Stimulated activated CD4-positive, alpha-beta T cell treated with anti-CD3 and anti-CD28 coated beads, Interleukin-1b, Interleukin-23, amount 100 ng/mL, for 48 hours (primary cell): ENCODE results near the gene IGF2.

Experiments used
- DNase-seq: peaks from one replicate; pipeline ENCODE4 v3.0.0-alpha.2; 2020

The IGF2 gene

GRCh38 chr11:2169626-2170570 is 30.7 kb upstream of the IGF2 start:
- no peak for DNase-seq

DNA sequence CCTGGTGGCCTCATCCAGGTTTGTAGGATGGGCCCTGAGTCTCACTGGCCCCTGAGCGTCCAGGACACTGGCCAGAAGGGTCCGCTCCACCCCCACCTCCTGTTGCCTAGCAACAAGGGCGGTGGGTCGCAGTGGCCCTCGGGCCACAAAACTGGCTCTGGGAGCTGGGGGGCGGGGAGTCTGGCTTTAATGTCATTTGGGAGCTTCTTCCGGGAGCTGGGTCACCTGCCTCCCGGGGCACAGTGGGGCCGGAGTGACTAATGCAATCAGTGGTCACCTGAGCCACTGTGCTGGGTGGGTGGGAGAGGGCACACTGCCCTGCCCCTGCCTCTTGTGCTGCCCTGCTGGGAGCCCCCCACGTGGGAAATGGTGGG is 29.8 kb upstream of the IGF2 start:
- no peak for DNase-seq

DNA sequence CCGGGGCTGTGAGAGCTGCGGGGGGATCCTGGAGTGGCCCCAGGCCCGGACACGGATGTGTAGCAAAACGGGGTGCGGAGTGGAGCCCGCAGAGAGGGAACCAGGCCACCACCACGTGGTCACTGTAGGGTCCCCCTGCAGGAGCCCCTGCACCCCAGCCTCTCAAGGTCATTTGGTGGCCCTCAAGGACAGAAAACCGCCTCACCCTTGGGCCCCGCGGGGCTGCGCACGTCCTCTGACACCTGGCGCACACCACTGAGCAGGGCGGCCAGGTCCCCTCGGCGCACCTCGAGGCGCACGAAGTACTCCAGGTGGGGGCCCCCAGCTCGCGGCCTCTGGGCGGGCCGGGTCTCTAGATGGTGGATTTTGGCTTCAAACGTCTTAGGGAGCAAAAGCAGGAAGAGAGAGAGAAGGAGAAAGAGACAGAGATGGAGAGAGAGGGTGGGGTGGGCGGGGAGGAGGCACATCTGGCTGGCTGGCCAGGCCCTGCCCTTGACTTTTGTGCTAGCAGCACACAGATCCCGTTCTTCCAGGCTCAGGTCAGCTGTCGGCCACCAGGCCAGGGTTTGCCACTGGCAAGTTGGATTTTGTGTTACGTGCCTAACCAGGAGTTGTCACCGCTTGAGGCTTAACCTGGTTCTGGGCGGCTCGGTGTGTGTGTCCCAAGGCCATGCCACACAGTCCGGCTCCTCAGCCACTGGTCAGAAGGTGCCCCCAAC is 29.3 kb upstream of the IGF2 start:
- DNase-seq: no peak

DNA sequence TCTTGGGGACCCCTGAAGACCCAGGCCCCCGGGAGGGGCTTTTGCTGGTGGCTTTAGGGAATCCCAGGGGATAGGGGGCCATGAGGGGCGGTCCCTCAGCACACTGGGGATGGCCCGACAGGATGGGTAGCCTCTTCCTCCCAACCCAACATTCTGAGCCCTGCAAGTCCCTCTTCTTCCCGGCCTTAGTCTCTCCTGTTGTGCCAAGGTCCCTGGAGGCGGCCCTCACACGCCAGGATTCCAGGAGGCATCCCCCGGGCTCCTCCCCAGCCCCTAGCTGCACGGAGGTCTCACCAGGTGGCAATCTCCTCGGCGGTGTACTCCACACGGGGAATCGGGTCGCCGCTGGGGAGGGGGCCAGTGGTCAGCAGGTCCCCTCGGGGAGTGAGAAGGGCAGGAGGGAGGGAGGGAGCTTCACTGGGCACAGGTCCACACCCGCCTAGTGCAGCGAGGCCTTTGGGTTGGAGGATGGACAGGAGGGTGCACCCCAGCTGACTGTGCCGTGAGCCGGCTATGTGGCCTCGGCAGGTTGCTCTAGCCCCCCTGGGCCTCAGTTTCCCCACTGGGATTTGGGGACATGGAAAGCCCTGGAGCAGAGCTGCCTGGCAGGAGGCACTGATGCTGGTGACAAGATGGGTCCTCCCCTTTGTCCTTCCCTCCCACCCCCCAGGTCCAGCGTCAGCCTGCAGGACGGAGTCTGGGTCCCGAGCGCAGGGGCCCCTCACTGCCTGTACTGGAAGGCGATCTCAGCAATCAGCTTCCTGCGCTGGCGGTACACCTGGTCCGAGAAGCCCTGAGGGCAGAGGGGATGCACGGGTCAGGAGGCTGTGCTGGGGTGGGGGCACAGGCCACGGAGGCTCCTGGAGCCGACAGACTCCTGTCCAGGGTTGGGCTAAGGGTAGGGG is 28.2 kb upstream of the IGF2 start:
- DNase-seq: no peak

- peak; percentile 35 for DNase-seq
Measured at GRCh38 chr11:2166091-2166851, 27.1 kb upstream of the IGF2 start.

DNA sequence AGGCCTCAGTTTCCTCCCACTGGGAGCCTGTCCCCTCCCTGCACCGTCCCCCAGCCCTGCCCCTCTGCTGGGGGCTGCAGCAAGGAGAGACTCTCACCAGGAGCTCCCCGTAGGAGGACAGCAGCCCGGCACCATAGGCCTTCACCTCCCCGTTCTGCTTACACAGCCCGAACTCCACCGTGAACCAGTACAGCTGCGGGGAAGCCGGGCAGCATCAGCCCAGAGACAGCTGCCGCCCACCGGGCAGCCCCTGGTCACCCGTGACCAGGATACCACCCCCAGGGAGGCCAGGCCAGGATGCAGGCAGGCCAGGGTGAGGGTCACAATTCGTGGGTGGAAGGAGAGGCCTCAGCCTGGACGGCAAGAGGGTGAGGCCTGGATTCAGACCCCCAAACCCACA is 26.4 kb upstream of the IGF2 start:
- DNase-seq: no peak

GRCh38 chr11:2164861-2165555 is 25.8 kb upstream of the IGF2 start:
- DNase-seq: no peak

GRCh38 chr11:2164081-2164480 is 24.9 kb upstream of the IGF2 start:
- DNase-seq: no peak

DNA sequence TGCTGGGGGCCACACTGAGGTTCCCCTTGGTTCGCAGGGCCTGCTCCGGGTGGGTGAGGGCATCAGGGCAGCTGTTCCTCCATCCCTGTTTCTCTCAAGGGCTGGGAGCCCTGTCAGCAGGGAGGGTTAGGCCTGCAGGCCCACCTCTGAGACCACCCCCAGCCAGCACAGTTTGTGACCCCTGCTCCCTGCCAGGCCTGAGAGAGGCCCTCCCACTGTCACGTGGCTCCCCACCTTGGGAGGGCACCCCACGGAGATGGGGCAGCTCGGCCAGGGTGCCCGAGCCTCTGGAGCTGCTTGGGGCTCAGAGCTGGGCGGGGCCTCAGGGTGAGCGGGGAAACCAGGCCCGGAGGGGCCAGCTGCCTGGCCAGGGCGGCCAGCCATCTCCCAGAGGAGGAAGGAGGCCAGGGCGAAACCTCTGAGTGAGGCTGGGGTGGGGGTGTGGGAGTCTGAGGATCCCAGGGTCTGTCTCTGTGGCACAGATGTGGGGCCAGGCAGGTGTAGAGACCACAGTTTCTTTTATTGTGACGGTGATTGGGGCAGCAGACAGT is 24.3 kb upstream of the IGF2 start:
- DNase-seq: no peak

DNA sequence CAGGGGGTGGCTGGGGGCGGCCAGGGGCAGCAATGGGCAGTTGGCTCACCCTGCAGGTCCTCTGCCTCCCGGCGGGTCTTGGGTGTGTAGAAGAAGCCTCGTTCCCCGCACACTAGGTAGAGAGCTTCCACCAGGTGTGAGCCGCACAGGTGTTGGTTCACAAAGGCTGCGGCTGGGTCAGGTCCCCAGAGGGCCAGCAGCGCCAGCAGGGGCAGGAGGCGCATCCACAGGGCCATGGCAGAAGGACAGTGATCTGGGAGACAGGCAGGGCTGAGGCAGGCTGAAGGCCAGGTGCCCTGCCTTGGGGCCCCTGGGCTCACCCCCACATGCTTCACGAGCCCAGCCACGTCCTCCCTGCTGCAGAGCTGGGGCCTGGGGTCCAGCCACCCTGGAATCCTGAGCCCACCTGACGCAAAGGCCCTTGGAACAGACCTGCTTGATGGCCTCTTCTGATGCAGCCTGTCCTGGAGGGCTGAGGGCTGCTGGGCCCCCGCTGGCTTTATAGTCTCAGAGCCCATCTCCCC is 21.6 kb upstream of the IGF2 start, which contains the start of gene INS:
Gene INS, minus strand, starts transcription at position 474 of the 524 bp plus-strand sequence. Its CDS starts 238 bp downstream, at position 236.
- DNase-seq: no peak

DNA sequence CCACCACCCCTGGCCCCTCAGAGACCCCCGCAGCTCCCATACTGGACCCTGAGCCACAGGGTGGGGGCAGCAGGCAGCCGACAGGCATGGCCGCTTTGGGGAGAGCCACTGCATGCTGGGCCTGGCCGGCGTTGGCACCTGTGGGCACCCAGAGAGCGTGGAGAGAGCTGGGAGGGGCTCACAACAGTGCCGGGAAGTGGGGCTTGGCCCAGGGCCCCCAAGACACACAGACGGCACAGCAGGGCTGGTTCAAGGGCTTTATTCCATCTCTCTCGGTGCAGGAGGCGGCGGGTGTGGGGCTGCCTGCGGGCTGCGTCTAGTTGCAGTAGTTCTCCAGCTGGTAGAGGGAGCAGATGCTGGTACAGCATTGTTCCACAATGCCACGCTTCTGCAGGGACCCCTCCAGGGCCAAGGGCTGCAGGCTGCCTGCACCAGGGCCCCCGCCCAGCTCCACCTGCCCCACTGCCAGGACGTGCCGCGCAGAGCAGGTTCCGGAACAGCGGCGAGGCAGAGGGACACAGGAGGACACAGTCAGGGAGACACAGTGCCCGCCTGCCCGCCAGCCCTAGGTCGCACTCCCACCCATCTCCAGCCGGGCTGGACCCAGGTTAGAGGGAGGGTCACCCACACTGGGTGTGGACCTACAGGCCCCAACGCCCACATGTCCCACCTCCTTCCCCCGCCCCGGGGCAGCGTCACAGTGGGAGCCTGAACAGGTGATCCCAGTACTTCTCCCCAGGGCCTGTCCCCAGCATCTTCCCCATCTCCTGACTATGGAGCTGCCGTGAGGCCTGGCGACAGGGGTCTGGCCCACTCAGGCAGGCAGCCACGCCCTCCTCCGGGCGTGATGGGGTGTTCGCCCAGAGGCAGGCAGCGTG is 20.6 kb upstream of the IGF2 start:
- DNase-seq: no peak

DNA sequence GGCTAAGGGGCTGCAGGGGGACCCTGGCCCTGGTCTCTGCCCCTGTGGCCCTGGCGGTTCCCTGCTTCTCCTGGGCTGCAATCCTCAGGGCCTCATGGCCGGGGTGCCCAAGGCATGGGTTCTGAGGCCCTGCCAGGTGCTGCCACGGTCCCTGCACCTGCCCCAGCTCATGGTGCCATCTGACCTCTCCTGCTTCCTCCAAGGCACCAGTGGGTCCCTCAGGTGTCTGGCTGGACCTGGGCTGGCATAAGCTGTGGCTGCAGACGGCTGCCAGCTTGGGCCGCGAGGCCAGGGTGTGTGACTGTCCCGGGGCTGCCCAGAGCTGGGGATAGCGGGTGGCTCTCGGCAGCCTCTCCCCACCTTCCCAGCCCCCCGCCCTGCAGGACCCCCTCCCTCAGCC is 19.8 kb upstream of the IGF2 start:
- no peak for DNase-seq

GRCh38 chr11:2158296-2158737 is 19.1 kb upstream of the IGF2 start:
- DNase-seq: no peak

DNA sequence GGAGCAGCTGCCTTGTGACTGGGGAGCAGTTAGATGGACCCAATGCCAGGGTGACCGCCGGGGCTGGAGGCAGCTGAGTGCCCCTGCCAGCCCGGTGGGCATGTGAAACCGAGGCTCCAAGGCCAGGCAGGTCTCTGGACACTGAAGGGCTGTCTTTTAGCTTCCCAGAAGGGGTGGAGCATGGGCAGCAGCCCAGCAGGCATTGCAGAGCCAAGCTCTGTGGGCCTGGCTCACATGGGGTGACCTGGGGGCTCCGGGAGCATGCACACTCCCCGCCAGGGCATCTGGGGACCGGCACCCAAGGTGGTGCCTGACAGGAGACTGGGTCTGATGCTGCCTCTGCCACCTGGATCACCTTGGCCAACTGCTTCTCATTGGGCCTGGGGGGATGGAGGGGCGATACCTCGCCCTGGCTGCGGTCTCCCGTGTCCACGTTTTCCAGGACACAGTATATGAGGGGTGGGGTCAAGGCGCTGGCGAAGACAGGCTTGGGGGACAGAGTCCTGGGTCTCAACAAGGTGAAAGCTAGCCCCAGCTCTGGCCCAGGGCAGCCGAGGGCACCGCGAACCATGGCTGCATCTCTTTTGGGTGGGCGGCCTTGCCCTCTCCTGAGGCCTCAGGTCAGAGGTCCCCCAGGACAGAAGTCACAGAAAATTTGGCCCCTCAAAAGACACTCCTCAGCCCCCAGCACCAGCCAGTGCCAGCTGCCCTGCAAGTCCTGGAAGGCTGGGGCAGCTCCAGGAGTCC is 18.3 kb upstream of the IGF2 start:
- no peak for DNase-seq

GRCh38 chr11:2156416-2157182 is 17.4 kb upstream of the IGF2 start:
- DNase-seq: peak; percentile 43

- no peak for DNase-seq
Measured at GRCh38 chr11:2155511-2155910, 16.3 kb upstream of the IGF2 start.

DNA sequence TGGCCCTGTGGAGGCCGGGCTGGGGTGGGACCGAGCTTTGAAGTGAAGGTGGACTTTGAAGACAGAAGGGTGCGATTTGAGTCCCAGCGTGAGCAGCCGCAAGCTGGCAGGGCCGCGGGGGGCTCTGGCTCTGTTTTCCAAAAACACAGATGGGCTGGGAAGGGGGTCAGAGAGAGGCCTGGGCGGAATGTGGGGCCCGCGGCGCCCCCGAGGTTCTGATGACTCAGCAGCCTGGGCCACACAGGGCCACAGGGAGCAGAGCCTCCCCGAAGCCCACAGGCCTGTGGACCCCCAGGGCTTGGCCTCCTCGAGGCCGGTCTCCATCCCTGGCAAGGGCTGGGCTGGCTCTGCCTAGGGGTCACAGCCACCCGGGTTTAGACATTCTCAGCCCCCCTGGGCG is 15.7 kb upstream of the IGF2 start:
- no peak for DNase-seq

DNA sequence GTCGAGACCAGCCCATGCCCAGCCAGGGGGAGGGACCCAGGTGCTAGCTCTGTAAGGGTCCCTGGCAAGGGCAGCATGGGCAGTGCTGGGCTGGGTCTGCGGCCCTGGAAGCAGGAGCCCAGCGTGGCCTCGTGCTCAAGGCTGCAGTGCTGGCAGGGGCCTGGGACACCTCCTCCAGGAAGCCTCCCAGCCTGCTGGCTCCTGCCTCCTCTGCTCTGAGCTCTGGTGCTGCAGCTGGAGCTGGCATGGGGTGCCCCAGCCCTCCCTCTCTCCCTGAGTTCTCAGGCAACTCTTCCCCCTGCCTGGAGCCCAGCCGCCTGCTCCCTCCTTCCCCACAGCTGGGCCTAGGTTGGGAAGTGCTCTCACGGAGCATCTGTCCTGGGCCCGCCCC is 15.0 kb upstream of the IGF2 start:
- DNase-seq: no peak
